ENCODE data around the gene FBXO9. TPM values are rescaled to one million over a fixed set of nuclear protein-coding genes. Genes with fewer than 3 reads are reported as not detected.
A peak's percentile ranks its signal among the peaks of the same experiment; 100 is the strongest.

FBXO9 gene
- total RNA-seq, 1 donor from 2014 or later = 50.8 TPM

GRCh38 chr6:53064726-53065265 is 408 bp upstream of the FBXO9 start:
- no peaks in the 10 kb centered on the region for H3K36me3 Mint-ChIP-seq
- Histone ChIP-seq H3K27me3 (peaks cover 11% of the 10 kb centered on the region), H3K4me3 (peak overlapping the region; percentile 61), H2AFZ (replicated peaks) (peak overlapping the region; percentile 85), H3K79me2 (ENCODE audit: low read depth) (peaks cover 36% of the 10 kb centered on the region), H3K9me3 (ENCODE audit: low read depth) (no peaks in the 10 kb centered on the region), H3K36me3 (no peaks in the 10 kb centered on the region), H3K4me1 (peaks cover 24% of the 10 kb centered on the region), H3K27ac (no peak overlapping the region), H3F3A (ENCODE audit: low read depth) (peaks cover 16% of the 10 kb centered on the region), H4K20me1 (ENCODE audit: low read depth) (peaks cover 13% of the 10 kb centered on the region), H3K4me2 (peak overlapping the region; percentile 92), H3K9ac (no peak overlapping the region)
- H3K9me3 Mint-ChIP-seq = no peaks in the 10 kb centered on the region
- no peak for TF ChIP-seq CTCF (IDR thresholded peaks at IDR 0.05)
- no peak for TF ChIP-seq EZH2 (IDR thresholded peaks at IDR 0.05)
- no peak for TF ChIP-seq EZH2phosphoT487 (IDR thresholded peaks at IDR 0.05)
- H3K4me3 Mint-ChIP-seq = peak overlapping the region; percentile 100
- DNase-seq (ENCODE audit: low spot score) = peak; percentile 98
- H3K4me1 Mint-ChIP-seq = peaks cover 26% of the 10 kb centered on the region
- H3K27ac Mint-ChIP-seq = peak overlapping the region; percentile 96
- H3K27me3 Mint-ChIP-seq (ENCODE audit: insufficient read depth, low read depth) = peaks cover 9% of the 10 kb centered on the region

GRCh38 chr6:53066077-53066417 is 843 bp downstream of the FBXO9 start:
- no peaks in the 10 kb centered on the region for H3K9me3 Mint-ChIP-seq
- H3K4me1 ChIP-seq = peaks cover 14% of the 10 kb centered on the region
- H4K20me1 ChIP-seq (ENCODE audit: low read depth) = peaks cover 12% of the 10 kb centered on the region
- H3K36me3 ChIP-seq = no peaks in the 10 kb centered on the region
- H3K36me3 Mint-ChIP-seq = no peaks in the 10 kb centered on the region
- no peak overlapping the region for H3K27ac ChIP-seq
- H3K4me3 ChIP-seq = peak overlapping the region; percentile 61
- H3K27me3 Mint-ChIP-seq (ENCODE audit: insufficient read depth, low read depth) = peaks cover 7% of the 10 kb centered on the region
- peak overlapping the region; percentile 14 for H3K27ac Mint-ChIP-seq
- H3K9ac ChIP-seq = peak overlapping the region; percentile 44
- peaks cover 24% of the 10 kb centered on the region for H3K79me2 ChIP-seq (ENCODE audit: low read depth)
- peaks cover 11% of the 10 kb centered on the region for H3F3A ChIP-seq (ENCODE audit: low read depth)
- peak overlapping the region; percentile 85 for H2AFZ ChIP-seq (replicated peaks)
- H3K4me2 ChIP-seq = peak overlapping the region; percentile 92
- no peaks in the 10 kb centered on the region for H3K9me3 ChIP-seq (ENCODE audit: low read depth)
- peaks cover 17% of the 10 kb centered on the region for H3K4me1 Mint-ChIP-seq
- H3K27me3 ChIP-seq = peaks cover 11% of the 10 kb centered on the region
- no peak for DNase-seq (ENCODE audit: low spot score)
- H3K4me3 Mint-ChIP-seq = peak overlapping the region; percentile 100
- TF ChIP-seq EZH2 (IDR thresholded peaks at IDR 0.05) (no peak), CTCF (IDR thresholded peaks at IDR 0.05) (no peak), EZH2phosphoT487 (IDR thresholded peaks at IDR 0.05) (no peak)

GRCh38 chr6:53066874-53067706 is 1.9 kb downstream of the FBXO9 start:
- no peaks in the 10 kb centered on the region for H3K9me3 Mint-ChIP-seq
- no peak overlapping the region for H3K4me3 ChIP-seq
- H3K9ac ChIP-seq = no peak overlapping the region
- no peaks in the 10 kb centered on the region for H3K9me3 ChIP-seq (ENCODE audit: low read depth)
- H3K27me3 ChIP-seq = peaks cover 10% of the 10 kb centered on the region
- no peak overlapping the region for H3K27ac ChIP-seq
- H3K27ac Mint-ChIP-seq = no peak overlapping the region
- peak overlapping the region; percentile 100 for H3K4me3 Mint-ChIP-seq
- DNase-seq (ENCODE audit: low spot score) = no peak
- H3F3A ChIP-seq (ENCODE audit: low read depth) = peaks cover 6% of the 10 kb centered on the region
- no peak overlapping the region for H2AFZ ChIP-seq (replicated peaks)
- H3K4me2 ChIP-seq = peak overlapping the region; percentile 92
- peaks cover 12% of the 10 kb centered on the region for H4K20me1 ChIP-seq (ENCODE audit: low read depth)
- H3K79me2 ChIP-seq (ENCODE audit: low read depth) = peaks cover 23% of the 10 kb centered on the region
- peaks cover 13% of the 10 kb centered on the region for H3K4me1 ChIP-seq
- no peak for TF ChIP-seq EZH2phosphoT487 (IDR thresholded peaks at IDR 0.05)
- no peak for TF ChIP-seq CTCF (IDR thresholded peaks at IDR 0.05)
- TF ChIP-seq EZH2 (IDR thresholded peaks at IDR 0.05) = no peak
- no peaks in the 10 kb centered on the region for H3K36me3 ChIP-seq
- H3K36me3 Mint-ChIP-seq = no peaks in the 10 kb centered on the region
- H3K27me3 Mint-ChIP-seq (ENCODE audit: insufficient read depth, low read depth) = peaks cover 6% of the 10 kb centered on the region
- H3K4me1 Mint-ChIP-seq = peaks cover 17% of the 10 kb centered on the region

All from neural progenitor cell (in vitro differentiated cells).